Retina (tissue), 1 donor: Measurements from ENCODE around the gene C16orf95.
A peak's percentile ranks its signal among the peaks of the same experiment; 100 is the strongest.

Experiments
- DNase-seq: peaks from one replicate; pipeline ENCODE4 v3.0.0-alpha.2; 2016

C16orf95 gene

GRCh38 chr16:87331241-87331801 is 14.1 kb upstream of the C16orf95 start:
- no peak for DNase-seq

- no peak for DNase-seq
Measured at GRCh38 chr16:87330646-87331045, 13.5 kb upstream of the C16orf95 start.

GRCh38 chr16:87330257-87330624 is 13.0 kb upstream of the C16orf95 start:
- no peak for DNase-seq

- DNase-seq, result no peak
Measured at GRCh38 chr16:87329436-87330256, 12.5 kb upstream of the C16orf95 start.

GRCh38 chr16:87328846-87329245 is 11.7 kb upstream of the C16orf95 start:
- no peak for DNase-seq

GRCh38 chr16:87327798-87328495 is 10.8 kb upstream of the C16orf95 start:
- DNase-seq, result no peak

GRCh38 chr16:87326151-87326571 is 9.0 kb upstream of the C16orf95 start:
- no peak for DNase-seq

- DNase-seq, result no peak
Measured at GRCh38 chr16:87325423-87325858, 8.2 kb upstream of the C16orf95 start.

- DNase-seq, result peak; percentile 76
Measured at GRCh38 chr16:87324411-87325275, 7.5 kb upstream of the C16orf95 start.

- DNase-seq, result no peak
Measured at GRCh38 chr16:87323727-87324410, 6.7 kb upstream of the C16orf95 start.

GRCh38 chr16:87322833-87323726 is 5.9 kb upstream of the C16orf95 start:
- no peak for DNase-seq

- no peak for DNase-seq
Measured at GRCh38 chr16:87322360-87322759, 5.2 kb upstream of the C16orf95 start.

- no peak for DNase-seq
Measured at GRCh38 chr16:87321336-87322107, 4.3 kb upstream of the C16orf95 start.

- DNase-seq, result no peak
Measured at GRCh38 chr16:87320510-87321227, 3.5 kb upstream of the C16orf95 start.

GRCh38 chr16:87319997-87320491 is 2.9 kb upstream of the C16orf95 start:
- DNase-seq, result no peak

- DNase-seq, result no peak
Measured at GRCh38 chr16:87319011-87319410, 1.8 kb upstream of the C16orf95 start.

GRCh38 chr16:87317750-87318644 is 805 bp upstream of the C16orf95 start:
- no peak for DNase-seq

GRCh38 chr16:87316450-87316922 is 706 bp downstream of the C16orf95 start:
- DNase-seq, result no peak
